ENCODE results near the gene NPPA. TPM values are rescaled to one million over a fixed set of nuclear protein-coding genes. Genes with fewer than 3 reads are reported as not detected.

Gene NPPA
- total and polyA plus RNA-seq, 9 of the 15 experiments (the other 6 are each of a cell fraction or from before 2014, with no cell fraction given), result not detected

GRCh38 chr1:11882814-11883538 lies 35.4 kb upstream of the NPPA start (continued):
- no peak for TF ChIP-seq HDAC3 (IDR thresholded peaks at IDR 0.05; ENCODE audit: borderline replicate concordance, partially characterized antibody)
- no peak for TF ChIP-seq TCF15 (CRISPR knock-in tag; IDR thresholded peaks at IDR 0.05)
- TF ChIP-seq PTTG1 (tag; IDR thresholded peaks at IDR 0.05; ENCODE audit: low read depth), result no peak
- no peak for TF ChIP-seq YBX1 (IDR thresholded peaks at IDR 0.05)
- no peak for TF ChIP-seq PHB (CRISPR knock-in tag; IDR thresholded peaks at IDR 0.05)
- TF ChIP-seq IRF9 (tag; IDR thresholded peaks at IDR 0.05), result no peak
- TF ChIP-seq MEF2A (IDR thresholded peaks at IDR 0.05; ENCODE audit: control insufficient read depth, low read depth, low read length), result no peak
- TF ChIP-seq TAF9B (IDR thresholded peaks at IDR 0.05; ENCODE audit: partially characterized antibody), result no peak
- TF ChIP-seq CREBBP (IDR thresholded peaks at IDR 0.05; ENCODE audit: low read depth, low read length), result no peak
- no peak for TF ChIP-seq ELK3 (CRISPR knock-in tag; IDR thresholded peaks at IDR 0.05)
- TF ChIP-seq ZNF445 (CRISPR knock-in tag; IDR thresholded peaks at IDR 0.05; ENCODE audit: low read depth), result no peak
- TF ChIP-seq THAP12 (CRISPR knock-in tag; IDR thresholded peaks at IDR 0.05), result peak; percentile 87; the same call in 1 of the 2 replicates
- TF ChIP-seq ZBTB11 (CRISPR knock-in tag; IDR thresholded peaks at IDR 0.05), result peak in 1 of 3 experiments; percentile 87; a peak in 2 of 6 replicates
- TF ChIP-seq THRAP3 (IDR thresholded peaks at IDR 0.05; ENCODE audit: borderline replicate concordance), result no peak
- TF ChIP-seq SMAD4 (CRISPR knock-in tag; conservative IDR thresholded peaks at IDR 0.05), result peak; percentile 99
- TF ChIP-seq FOXP1 (CRISPR knock-in tag; IDR thresholded peaks at IDR 0.05), result no peak
- peak; percentile 65 for TF ChIP-seq TAF1 (IDR thresholded peaks at IDR 0.05; ENCODE audit: control insufficient read depth, extremely low read depth, insufficient read depth, low read length, severe bottlenecking)
- TF ChIP-seq POLR3G (IDR thresholded peaks at IDR 0.05; ENCODE audit: extremely low read depth, insufficient read length, insufficient replicate concordance), result no peak
- no peak for TF ChIP-seq PHF20 (IDR thresholded peaks at IDR 0.05; ENCODE audit: partially characterized antibody)

Data from K562 (cell line).